Retina (tissue), 1 donor: ENCODE results near the gene ESCO1.
"Not testable (repeated sequence)": the region's sequence is repeated elsewhere in the genome, so short reads cannot be mapped to it uniquely, and the experiment has no call there.

Experiments used
- DNase-seq: peaks from one replicate; pipeline ENCODE4 v3.0.0-alpha.2; 2016

The ESCO1 gene

DNA sequence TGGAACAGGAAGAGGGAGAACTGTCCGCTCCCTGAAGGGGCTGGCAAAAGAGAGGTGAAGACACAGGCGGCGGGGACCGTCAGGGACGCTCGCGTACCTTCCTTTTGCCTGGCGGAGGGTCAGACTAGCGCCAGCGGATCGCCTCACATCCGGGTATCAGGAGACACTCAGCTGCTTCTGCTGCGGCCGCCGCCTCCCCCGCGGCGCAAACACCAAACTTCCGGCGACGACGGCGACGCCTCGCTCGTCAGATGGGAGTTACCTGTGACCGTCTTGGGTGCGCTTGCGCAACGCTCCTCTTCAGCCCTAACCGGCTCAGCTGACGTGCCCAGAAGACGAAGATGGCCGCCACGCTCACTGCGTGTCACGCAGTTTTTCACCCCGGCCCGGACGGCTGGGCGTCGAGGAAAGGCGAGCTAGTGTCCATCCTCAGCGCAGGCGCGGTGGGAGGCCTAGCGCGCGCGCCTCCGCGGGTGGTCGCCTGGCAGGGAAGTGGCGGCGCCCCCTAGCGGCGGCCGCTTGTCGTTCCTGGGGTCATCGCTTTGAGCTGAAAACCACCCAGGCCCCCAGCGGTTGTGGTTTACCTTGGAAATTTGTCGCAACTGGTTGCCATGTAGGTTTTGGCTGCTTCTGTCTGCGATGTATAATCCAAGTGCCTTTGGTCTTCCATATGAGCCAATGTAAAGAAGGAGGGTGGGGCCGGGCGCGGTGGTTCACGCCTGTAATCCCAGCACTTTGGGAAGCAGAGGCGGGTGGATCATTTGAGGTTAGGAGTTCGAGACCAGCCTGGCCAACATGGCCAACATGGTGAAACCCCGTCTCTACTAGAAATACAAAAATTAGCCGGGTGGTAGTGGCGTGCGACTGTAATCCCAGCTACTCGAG, at the start of gene ESCO1:
ESCO1 (minus strand) TSS at position 179 of the 885 bp plus-strand sequence. CDS start 25,861 bp downstream, outside the sequence.
- peak; percentile 97 for DNase-seq

DNA sequence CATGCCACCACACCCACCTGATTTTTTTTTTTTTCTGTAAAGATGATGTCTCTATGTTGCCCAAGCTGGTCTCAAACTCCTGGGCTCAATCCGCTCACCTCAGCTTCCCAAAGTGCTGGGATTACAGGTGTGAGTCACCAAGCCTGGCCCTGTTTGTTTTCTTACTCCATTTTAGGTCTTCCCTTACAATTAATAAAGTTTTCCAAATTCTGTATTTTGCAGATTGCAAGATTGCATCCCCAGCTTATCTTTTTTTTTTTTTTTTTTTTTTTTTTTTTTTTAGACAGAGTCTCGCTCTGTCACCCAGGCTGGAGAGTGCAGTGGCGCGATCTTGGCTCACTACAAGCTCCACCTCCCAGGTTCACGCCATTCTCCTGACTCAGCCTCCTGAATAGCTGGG, 39.9 kb upstream of the ESCO1 start:
- not testable (repeated sequence) for DNase-seq

DNA sequence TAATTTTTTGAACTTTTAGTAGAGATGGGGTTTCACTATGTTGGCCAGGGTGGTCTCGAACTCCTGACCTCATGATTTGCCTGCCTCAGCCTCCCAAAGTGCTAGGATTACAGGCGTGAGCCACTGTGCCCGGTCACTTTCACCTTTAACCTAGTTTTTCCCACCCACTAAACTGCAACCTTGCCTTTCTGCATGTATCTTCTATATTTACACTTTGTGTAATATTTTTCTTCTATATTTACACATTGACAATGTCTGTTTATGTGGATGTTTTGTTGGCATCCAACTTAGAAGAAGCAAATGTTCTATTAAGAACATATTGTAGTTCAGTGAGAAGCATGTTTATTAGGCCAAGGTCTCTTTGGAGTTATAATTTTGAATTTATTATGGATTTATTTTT, 38.3 kb upstream of the ESCO1 start:
- DNase-seq, result no peak

- DNase-seq, result no peak
These were observed 36.3 kb upstream of the ESCO1 start for GRCh38 chr18:21636769-21637168.

DNA sequence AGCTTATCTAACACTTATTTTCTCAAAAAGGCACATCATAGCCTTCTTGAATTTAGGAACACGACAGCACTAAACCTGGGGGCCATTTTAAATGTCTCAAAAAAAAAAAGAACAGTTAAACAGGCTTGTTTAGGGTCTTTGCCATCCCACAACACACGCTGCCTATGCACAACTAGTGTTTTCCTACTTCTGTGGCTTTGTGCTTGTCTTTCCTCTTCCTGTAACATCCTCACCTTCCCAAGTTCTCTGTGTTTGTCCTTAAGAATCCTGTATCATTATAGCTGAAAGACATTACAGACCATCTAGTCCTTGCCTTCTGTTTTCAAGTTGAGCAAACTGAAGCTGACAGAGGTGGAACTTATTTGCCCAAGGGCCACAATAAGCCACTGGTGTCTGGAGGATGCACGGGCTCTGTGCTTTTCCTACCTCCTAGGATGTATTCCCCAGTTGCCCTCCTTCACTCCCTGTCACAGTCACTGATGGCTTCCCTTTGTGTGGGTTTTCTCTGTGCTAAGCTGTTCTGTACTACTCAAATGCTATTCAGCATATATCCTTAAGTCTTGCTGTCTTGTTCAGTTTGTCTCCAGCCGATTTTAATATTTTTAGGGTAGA, 34.2 kb upstream of the ESCO1 start:
- no peak for DNase-seq

GRCh38 chr18:21632393-21632792, 31.9 kb upstream of the ESCO1 start:
- DNase-seq, result no peak

DNA sequence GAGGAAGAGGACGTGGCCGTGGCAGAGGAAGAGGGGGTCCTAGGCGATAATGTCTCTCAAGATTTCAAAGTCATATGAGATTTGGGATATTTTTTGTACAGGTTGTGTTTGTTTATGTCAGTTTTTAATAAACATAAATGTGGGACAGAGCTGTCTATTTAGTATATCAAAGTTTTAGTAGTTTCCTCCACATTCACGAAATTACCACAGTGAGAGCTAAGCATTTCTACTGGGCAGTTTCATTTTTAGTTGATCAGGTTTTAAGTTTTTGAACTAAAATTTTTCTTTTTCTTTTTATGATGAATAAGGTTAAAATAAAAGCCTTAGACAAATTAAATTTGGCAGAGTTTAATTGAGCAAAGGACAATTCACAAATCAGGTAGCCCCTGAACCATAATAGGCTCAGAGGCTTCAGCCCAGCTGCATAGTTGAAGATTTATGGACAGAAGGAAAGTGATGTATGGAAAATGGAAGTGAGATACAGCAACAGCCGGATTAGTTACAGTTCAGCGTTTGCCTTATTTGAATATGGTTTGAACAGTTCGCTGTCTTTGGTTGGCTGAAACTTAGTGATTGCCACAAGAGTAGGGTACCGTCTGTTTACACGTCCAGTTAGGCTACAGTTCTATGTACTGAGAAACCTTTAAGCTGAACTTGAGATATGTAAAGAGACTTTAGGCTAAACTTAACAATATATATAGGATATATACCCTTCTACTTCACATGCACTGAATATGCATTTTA, 28.8 kb upstream of the ESCO1 start:
- no peak for DNase-seq

DNA sequence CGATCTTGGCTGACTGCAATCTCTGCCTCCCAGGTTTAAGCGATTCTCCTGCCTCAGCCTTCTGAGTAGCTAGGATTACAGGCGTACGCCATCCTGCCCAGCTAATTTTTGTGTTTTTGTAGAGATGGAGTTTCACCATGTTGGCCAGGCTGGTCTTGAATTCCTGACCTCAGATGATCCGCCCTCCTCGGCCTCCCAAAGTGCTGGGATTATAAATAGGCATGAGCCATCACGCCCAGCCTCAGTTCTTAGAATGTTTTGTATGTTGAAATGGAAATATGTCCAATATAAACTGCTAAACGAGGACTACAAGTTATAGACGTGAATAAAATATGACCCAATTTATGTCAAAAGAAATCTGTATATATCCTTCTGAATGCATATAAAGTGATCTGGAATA, 21.1 kb upstream of the ESCO1 start:
- not testable (repeated sequence) for DNase-seq

- peak; percentile 98 for DNase-seq
These were observed 11.9 kb upstream of the ESCO1 start, which contains the start of gene SNRPD1 for GRCh38 chr18:21612125-21613039. TSS of gene SNRPD1 (plus strand) at chr18:21612314. CDS start at chr18:21612430, 116 bp downstream.

DNA sequence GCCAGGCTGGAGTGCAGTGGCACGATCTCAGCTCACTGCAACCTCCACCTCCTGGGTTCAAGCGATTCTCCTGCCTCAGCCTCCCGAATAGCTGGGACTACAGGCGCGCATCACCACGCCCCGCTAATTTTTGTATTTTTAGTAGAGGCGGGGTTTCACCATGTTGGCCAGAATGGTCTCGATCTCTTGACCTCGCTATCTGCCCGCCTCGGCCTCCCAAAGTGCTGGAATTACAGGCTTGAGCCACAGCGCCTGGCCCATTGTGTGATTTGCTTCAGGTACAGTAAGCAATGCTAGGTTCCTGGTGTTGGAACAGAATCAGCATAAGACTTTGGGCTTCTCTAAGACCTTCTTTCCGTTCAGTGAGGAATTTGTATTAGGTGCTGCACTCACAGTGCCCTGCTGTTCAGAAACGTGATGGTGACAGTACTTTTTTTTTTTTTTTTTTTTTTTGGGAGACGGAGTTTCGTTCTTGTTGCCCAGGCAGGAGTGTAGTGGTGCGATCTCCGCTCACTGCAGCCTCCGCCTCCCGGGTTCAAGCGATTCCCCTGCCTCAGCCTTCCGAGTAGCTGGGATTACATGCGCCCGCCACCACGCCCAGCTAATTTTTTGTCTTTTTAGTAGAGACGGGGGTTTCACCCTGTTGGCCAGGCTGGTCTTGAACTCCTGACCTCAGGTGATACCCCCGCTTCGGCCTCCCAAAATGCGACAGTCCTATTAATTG, 11.1 kb upstream of the ESCO1 start:
- not testable (repeated sequence) for DNase-seq

DNA sequence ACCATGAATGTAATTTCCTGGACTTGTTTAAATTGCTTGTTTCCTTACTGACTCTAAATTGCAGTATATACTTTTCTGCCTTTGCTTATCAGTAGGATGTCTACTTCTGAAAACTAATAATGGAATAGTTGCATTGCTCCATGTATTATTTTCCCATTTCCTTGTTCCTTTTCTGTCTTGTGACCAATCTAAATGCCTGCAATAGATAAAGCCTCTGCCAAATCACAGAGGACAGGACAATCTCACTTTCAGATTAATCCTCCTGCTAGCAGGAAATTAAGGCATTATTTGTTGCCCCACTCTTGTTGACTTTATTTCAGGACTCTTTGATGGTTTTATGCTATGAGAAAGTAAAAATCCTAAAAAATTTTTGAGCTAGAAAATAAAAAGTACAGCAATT, 4.7 kb upstream of the ESCO1 start:
- no peak for DNase-seq

DNA sequence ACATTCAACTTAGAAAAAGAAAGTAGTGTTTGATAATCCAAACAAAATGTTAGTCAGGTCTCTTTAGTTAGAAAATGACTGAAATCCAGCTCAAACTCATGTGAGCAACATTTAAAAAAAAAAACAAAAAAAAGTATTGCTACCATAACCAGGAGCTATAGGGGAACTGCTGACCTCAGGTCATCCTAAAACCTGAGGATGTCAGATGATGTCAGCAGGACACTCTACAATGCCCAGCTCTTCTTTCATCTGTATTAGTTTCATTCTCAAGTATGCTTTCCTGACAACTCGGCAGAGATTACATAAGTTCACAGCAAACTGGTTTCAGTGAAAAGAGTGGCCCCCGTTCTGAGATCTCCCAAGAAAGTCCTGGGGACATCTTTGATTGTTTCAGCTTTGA, 4.2 kb upstream of the ESCO1 start:
- DNase-seq, result no peak

- no peak for DNase-seq
These were observed 1.7 kb upstream of the ESCO1 start for GRCh38 chr18:21602299-21602587.

DNA sequence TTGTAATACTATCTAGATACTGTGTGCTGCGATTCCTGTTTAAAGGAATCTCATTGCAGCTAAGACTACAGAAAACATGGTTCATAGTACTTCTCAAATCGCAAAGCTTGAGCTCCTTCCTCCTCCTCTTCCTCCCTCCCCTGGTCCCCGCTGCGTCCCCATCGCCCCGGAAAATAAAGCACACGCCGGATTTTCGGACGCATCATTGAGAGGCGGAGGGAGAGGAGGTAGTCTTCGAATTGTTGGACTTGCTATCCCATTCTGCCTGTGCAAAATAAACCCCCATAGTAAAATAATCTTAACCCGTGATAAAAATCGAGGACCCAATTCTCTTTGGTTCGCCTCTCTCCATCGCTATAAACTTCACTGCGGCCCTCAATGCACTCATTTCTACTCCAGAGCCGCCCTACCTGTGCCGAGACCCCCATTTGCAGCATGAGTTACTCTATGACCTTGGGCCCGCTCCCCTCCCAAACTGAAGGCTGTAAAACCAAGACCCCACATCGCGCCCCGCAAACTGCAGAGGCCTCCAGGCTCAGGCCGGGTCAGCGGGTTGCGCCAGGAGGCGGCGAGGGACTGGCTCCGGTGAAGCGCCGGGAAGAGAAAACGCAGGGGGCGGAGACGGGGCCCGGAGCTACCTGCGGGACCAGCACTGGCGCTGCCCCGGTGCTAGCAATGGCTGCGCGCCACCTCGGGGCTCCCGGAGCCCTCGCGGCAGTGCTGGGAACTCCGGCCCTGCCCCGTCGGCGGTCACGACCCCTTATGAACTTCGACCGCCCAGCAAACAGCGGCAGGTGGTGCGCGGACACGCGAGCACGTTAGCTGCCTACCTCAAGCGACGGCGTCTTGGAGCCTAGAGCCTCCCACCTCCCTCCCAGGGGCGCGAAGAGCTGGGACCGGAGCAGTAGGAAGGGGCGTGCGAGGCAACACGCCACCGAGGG, 649 bp downstream of the ESCO1 start:
- DNase-seq, result no peak

GRCh38 chr18:21598726-21599584, 1.5 kb downstream of the ESCO1 start:
- no peak for DNase-seq

DNA sequence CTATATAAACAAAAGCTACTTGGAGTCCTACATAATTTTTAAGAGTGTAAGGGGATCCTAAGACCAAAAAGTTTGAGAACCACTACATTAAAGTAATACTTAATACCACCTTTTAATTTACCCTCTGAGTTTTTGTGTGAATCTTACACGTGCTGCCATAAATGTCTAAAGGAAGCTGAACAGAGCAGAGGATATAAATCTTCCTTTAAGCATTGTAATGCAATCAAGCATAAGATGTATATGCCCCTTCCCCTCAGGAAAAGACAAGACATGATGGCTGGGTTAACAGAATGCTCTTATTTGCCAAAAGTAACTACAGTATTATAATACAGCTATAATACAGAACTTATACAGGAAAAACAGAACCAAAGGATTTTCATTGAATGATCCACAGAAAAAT, 2.9 kb downstream of the ESCO1 start:
- DNase-seq, result no peak

GRCh38 chr18:21593540-21594257, 6.8 kb downstream of the ESCO1 start:
- no peak for DNase-seq

GRCh38 chr18:21592361-21592760, 8.1 kb downstream of the ESCO1 start:
- not testable (repeated sequence) for DNase-seq

DNA sequence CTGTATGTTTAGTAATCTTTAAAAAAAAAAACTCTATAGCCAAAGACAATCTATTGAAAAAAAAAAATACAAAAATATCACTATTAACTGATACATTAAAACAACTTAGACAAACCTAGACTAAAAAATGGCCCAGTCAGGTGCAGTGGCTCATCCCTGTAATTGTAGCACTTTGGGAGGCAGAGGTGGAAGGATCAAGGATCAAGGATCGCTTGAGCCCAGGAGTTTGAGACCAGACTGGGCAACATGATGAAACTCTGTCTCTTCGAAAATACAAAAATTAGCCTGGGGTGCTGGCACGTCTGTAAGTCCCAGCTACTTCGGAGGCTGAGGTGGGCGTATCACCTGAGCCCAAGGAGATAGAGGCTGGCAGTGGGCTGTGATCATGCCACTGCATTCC, 16.1 kb downstream of the ESCO1 start:
- DNase-seq, result no peak
